HepG2 (cell line): ENCODE results near the gene SPTB. TPM values are rescaled to one million over a fixed set of nuclear protein-coding genes. Genes with fewer than 3 reads are reported as not detected.
A peak's percentile ranks its signal among the peaks of the same experiment; 100 is the strongest.

Experiments used
- ATAC-seq: fragments of 200-7000 bp; cut with Tn5 transposase; 3 replicates; pipeline ENCODE4 v1.9.1; 2020; ENCODE audit warnings: mild to moderate bottlenecking, moderate library complexity
- BruUV-seq: library from RNA; stranded (reverse); fragments of 400-500 nt; replicated peaks from 2 replicates; lab custom pipeline; 2021; lab: Mats Ljungman, UMichigan
- CTCF ChIA-PET: fragments of 300-600 bp; formaldehyde crosslinking; extraction: SDS; loops from one replicate; lab custom pipeline; 2021; ENCODE audit warnings: low total read pairs, inconsistent platforms, low intra/inter-chr PET ratio; lab: Yijun Ruan, JAX
- POLR2A ChIA-PET: fragments of 350-600 bp; sonication (Branson Sonifier 250); formaldehyde crosslinking; loops from one replicate; lab custom pipeline; 2020; ENCODE audit warnings: antibody characterized with exemption, inconsistent platforms; lab: Yijun Ruan, JAX
- DNase-seq: peaks from one replicate; pipeline ENCODE4 v3.0.0-alpha.2; 2015; ENCODE audit warnings: low spot score
- FAIRE-seq: peaks from 3 replicates; lab custom pipeline; 2011; peaks lifted over from hg19 to GRCh38; lab: Jason Lieb, UNC
- H2AFZ ChIP-seq: one replicate; pipeline ENCODE4 v1.6.1; 2011; ENCODE audit warnings: low read length, inconsistent platforms
- H3K27ac ChIP-seq: fragments of 300-600 bp; 3 replicates; pipeline ENCODE4 v1.8.0; 2011; ENCODE audit warnings: mixed run types, mild to moderate bottlenecking, mixed read lengths, low read length, inconsistent platforms; ENCODE audit not compliant: insufficient read depth; ENCODE audit errors: extremely low read length
- H3K27me3 ChIP-seq, 2 experiments: fragments of 200-600 bp in 1 of 2; 2 replicates in 1 of 2; 3 replicates in 1 of 2; pipeline versions ENCODE4 v1.6.0 to v1.8.0; 2011; ENCODE audit warnings: low read length in 2 of 2, mild to moderate bottlenecking in 2 of 2, moderate library complexity in 2 of 2, inconsistent platforms in 1 of 2; ENCODE audit not compliant: insufficient read depth in 2 of 2, control insufficient read depth in 1 of 2
- H3K36me3 ChIP-seq, 2 experiments: fragments of 200-600 bp in 1 of 2; replicated peaks in 1 of 2; 2 replicates in 1 of 2; 3 replicates in 1 of 2; pipeline versions ENCODE4 v1.5.1 to v1.8.0; 2011; ENCODE audit warnings: low read length in 2 of 2, inconsistent platforms in 1 of 2; ENCODE audit not compliant: insufficient read depth in 2 of 2, control insufficient read depth in 1 of 2
- H3K4me1 ChIP-seq: 2 replicates; pipeline ENCODE4 v1.5.1; 2012; ENCODE audit warnings: low read length, inconsistent platforms; ENCODE audit not compliant: insufficient read depth
- H3K4me2 ChIP-seq: 2 replicates; pipeline ENCODE4 v1.6.0; 2011; ENCODE audit warnings: low read depth, low read length, inconsistent platforms
- H3K4me3 ChIP-seq, 3 experiments: fragments of 200-600 bp in 1 of 3; sonication (generic), shearing (Covaris generic) in 1 of 3; replicated peaks in 1 of 3; 2 replicates each; pipeline ENCODE4 v1.5.1; 2011 to 2016; ENCODE audit warnings: low read length in 3 of 3, inconsistent platforms in 2 of 3, low read depth in 2 of 3, mild to moderate bottlenecking in 2 of 3, control low read depth in 1 of 3, mixed read lengths in 1 of 3; ENCODE audit not compliant: insufficient read depth in 1 of 3
- H3K79me2 ChIP-seq: one replicate; pipeline ENCODE4 v1.6.1; 2011; ENCODE audit warnings: low read length, inconsistent platforms; ENCODE audit not compliant: insufficient read depth
- H3K9ac ChIP-seq: 2 replicates; pipeline ENCODE4 v1.6.0; 2011; ENCODE audit warnings: mild to moderate bottlenecking, low read depth, low read length, inconsistent platforms; ENCODE audit not compliant: insufficient read depth
- H3K9me3 ChIP-seq: 2 replicates; pipeline ENCODE4 v1.5.1; 2012; ENCODE audit warnings: mild to moderate bottlenecking, low read length
- H4K20me1 ChIP-seq: 2 replicates; pipeline ENCODE4 v1.6.0; 2011; ENCODE audit warnings: inconsistent platforms, mild to moderate bottlenecking, low read length, moderate library complexity; ENCODE audit not compliant: insufficient read depth
- ATF7 ChIP-seq, 2 experiments: fragments of 450-650 bp in 1 of 2; sonication (generic) in 1 of 2; formaldehyde crosslinking in 1 of 2; IDR thresholded peaks; 2 replicates each; pipeline versions ENCODE4 v1.4.0 to v1.6.1; 2016 to 2020; ENCODE audit warnings: antibody characterized with exemption in 1 of 2, mild to moderate bottlenecking in 1 of 2, missing genetic modification reagents in 1 of 2
- MAF1 ChIP-seq: sonication (generic); formaldehyde crosslinking; IDR thresholded peaks from 2 replicates; pipeline ENCODE4 v1.5.0; 2020; ENCODE audit warnings: missing genetic modification reagents, borderline replicate concordance
- MATR3 ChIP-seq: sonication (generic); formaldehyde crosslinking; IDR thresholded peaks from 2 replicates; pipeline ENCODE4 v1.4.0; 2020; ENCODE audit warnings: missing genetic modification reagents
- PLRG1 ChIP-seq: fragments of 450-650 bp; conservative IDR thresholded peaks from 2 replicates; pipeline ENCODE4 v1.6.1; 2016
- ZBTB3 ChIP-seq: sonication (generic); formaldehyde crosslinking; IDR thresholded peaks from 2 replicates; pipeline ENCODE4 v1.4.0; 2020; ENCODE audit warnings: low read depth, mild to moderate bottlenecking, moderate library complexity, missing genetic modification reagents, borderline replicate concordance
- ZNF564 ChIP-seq: sonication (generic); formaldehyde crosslinking; IDR thresholded peaks from 2 replicates; pipeline ENCODE4 v1.8.1; 2023; ENCODE audit warnings: mild to moderate bottlenecking, missing genetic modification reagents
- WGBS: methylation state at CpG from one replicate; pipeline ENCODE4 v1.1.6; 2017; ENCODE audit warnings: low lambda C conversion rate; 5-methylcytosine and 5-hydroxymethylcytosine counted together
- in situ Hi-C: cut with HindIII; loops from 2 replicates; pipeline ENCODE4 v1.10.0; 2017; ENCODE audit warnings: low pct_unique_long_range_greater_than_20kb; ENCODE audit not compliant: extremely low pct_ligation_motif_present
- intact Hi-C: fragments of 100-400 bp; cut with micrococcal nuclease; formaldehyde crosslinking; loops from one replicate; pipeline ENCODE4 v1.10.0; 2022; ENCODE audit not compliant: unreplicated experiment
- polyA plus RNA-seq, 8 experiments: library from polyadenylated mRNA; depleted of rRNA in 3 of 8; stranded (reverse) in 7 of 8; unstranded in 1 of 8; fragments of >200 nt; fragmentation: Illumina TruSeq in 4 of 8; extraction: Trizol in 4 of 8; gene quantifications; 2 replicates each; pipeline versions ENCODE4 v1.2.1 to v1.2.3, GENCODE V29; 2011 to 2016; ENCODE audit warnings: low read depth in 4 of 8, missing spikeins in 1 of 8, mixed read lengths in 1 of 8; ENCODE audit not compliant: insufficient read depth in 1 of 8
- total RNA-seq, 5 experiments: library from RNA; depleted of rRNA; stranded (reverse); fragments of >200 nt; fragmentation: Illumina TruSeq; extraction: Trizol; gene quantifications; 2 replicates each; pipeline ENCODE4 v1.2.3, GENCODE V29; 2016; ENCODE audit warnings: low read depth in 1 of 5
- TF ChIP-seq, protein P1 (sequence below): sonication (generic); formaldehyde crosslinking; IDR thresholded peaks from 2 replicates; pipeline ENCODE4 v1.5.0; 2020; ENCODE audit warnings: missing genetic modification reagents
- TF ChIP-seq, protein P2 (sequence below): sonication (generic); formaldehyde crosslinking; IDR thresholded peaks from 2 replicates; pipeline ENCODE4 v1.4.0; 2020; ENCODE audit warnings: missing genetic modification reagents
- TF ChIP-seq, protein P3 (sequence below): sonication (generic); formaldehyde crosslinking; IDR thresholded peaks from 2 replicates; pipeline ENCODE4 v1.4.0; 2020; ENCODE audit warnings: missing genetic modification reagents

The SPTB gene
- total and polyA plus RNA-seq, 2 of the 13 experiments (the other 11 are each of a cell fraction or from before 2014, with no cell fraction given), result 0.01 to 0.02 TPM

DNA sequence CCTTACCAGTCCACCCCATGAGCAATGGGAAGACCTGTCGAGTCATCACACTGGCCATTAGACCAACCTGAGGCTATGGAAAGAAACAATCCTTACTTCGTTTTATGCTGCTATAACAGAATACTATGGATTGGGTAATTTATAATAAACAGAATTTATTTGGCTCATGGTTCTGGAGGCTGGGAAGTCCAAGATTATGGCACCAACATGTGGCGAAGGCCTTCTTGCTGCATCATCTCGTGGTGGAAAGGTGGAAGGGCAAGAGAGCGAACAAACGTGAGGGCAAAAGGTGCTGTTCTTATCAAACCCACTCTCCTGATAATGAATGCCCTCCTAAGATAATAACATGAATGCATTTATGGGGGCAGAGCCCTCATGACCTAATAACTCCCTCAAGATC, 9.6 kb upstream of the SPTB start:
- no peak overlapping the region for H3K4me3 ChIP-seq
- H3K27ac ChIP-seq, result no peak overlapping the region
- WGBS, result 27% methylated on average over 6 of the region's 6 CpGs
- H3K9ac ChIP-seq, result no peak overlapping the region
- DNase-seq, result no peak
- no peaks in the 10 kb centered on the region for H4K20me1 ChIP-seq
- no peak for FAIRE-seq
- H3K4me1 ChIP-seq, result no peaks in the 10 kb centered on the region
- H3K79me2 ChIP-seq, result no peaks in the 10 kb centered on the region
- no TSS peak for BruUV-seq
- no peaks in the 10 kb centered on the region for H3K36me3 ChIP-seq
- ChIA-PET CTCF (no interaction called here), POLR2A (no interaction called here)
- no peak for ATAC-seq
- in situ Hi-C loops, result loop anchor here (25.0 kb wide), 1 partner anchor 227 kb away; no protein-coding TSS in a partner anchor
- H3K4me2 ChIP-seq, result no peak overlapping the region
- TF ChIP-seq, protein P1, sequence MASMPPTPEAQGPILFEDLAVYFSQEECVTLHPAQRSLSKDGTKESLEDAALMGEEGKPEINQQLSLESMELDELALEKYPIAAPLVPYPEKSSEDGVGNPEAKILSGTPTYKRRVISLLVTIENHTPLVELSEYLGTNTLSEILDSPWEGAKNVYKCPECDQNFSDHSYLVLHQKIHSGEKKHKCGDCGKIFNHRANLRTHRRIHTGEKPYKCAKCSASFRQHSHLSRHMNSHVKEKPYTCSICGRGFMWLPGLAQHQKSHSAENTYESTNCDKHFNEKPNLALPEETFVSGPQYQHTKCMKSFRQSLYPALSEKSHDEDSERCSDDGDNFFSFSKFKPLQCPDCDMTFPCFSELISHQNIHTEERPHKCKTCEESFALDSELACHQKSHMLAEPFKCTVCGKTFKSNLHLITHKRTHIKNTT (CRISPR knock-in tag), result no peak
- TF ChIP-seq ZNF564 (CRISPR knock-in tag), result peak; percentile 90; the same call in 1 of the 2 replicates
- TF ChIP-seq, all 625 proteins: peak for 1
- intact Hi-C loops, result no loop called here
- Histone ChIP-seq H3K9me3 (no peaks in the 10 kb centered on the region), H3K27me3 (no peaks in the 10 kb centered on the region), H2AFZ (no peak overlapping the region)

DNA sequence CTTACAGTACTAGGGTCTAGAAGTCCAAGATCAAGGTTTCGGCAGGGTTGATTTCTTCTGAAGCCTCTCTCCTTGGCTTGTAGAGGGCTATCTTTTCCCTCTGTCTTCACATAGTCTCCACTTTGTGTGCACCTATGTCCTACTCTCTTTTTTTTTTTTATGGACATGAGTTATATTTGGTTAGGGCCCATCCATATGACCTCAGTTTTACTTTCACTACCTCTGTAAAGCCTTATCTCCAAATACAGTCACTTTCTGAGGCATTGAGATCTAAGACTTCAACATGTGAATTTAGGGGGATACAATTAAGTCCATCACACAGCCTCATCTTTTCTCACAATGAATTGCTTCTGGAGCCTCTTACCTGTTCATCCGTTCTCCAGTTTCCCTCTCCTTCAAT, 5.9 kb upstream of the SPTB start:
- Histone ChIP-seq H4K20me1 (no peaks in the 10 kb centered on the region), H3K79me2 (no peaks in the 10 kb centered on the region), H3K36me3 (no peaks in the 10 kb centered on the region), H3K4me2 (no peak overlapping the region), H2AFZ (no peak overlapping the region), H3K9ac (no peak overlapping the region), H3K4me1 (peaks cover 4% of the 10 kb centered on the region; the same call in 1 of the 2 replicates), H3K27ac (no peak overlapping the region), H3K9me3 (no peaks in the 10 kb centered on the region), H3K27me3 (peaks cover 1 to 16% of the 10 kb centered on the region in 2 experiments; a peak in 4 of 5 replicates), H3K4me3 (no peak overlapping the region)
- TF ChIP-seq MATR3 (no peak), MAF1 (CRISPR knock-in tag) (no peak), ATF7 (IDR thresholded peaks at IDR 0.05) (no peak), ATF7 (CRISPR knock-in tag; IDR thresholded peaks at IDR 0.05) (no peak), PLRG1 (no peak), ZBTB3 (CRISPR knock-in tag) (no peak)
- TF ChIP-seq, protein P2, sequence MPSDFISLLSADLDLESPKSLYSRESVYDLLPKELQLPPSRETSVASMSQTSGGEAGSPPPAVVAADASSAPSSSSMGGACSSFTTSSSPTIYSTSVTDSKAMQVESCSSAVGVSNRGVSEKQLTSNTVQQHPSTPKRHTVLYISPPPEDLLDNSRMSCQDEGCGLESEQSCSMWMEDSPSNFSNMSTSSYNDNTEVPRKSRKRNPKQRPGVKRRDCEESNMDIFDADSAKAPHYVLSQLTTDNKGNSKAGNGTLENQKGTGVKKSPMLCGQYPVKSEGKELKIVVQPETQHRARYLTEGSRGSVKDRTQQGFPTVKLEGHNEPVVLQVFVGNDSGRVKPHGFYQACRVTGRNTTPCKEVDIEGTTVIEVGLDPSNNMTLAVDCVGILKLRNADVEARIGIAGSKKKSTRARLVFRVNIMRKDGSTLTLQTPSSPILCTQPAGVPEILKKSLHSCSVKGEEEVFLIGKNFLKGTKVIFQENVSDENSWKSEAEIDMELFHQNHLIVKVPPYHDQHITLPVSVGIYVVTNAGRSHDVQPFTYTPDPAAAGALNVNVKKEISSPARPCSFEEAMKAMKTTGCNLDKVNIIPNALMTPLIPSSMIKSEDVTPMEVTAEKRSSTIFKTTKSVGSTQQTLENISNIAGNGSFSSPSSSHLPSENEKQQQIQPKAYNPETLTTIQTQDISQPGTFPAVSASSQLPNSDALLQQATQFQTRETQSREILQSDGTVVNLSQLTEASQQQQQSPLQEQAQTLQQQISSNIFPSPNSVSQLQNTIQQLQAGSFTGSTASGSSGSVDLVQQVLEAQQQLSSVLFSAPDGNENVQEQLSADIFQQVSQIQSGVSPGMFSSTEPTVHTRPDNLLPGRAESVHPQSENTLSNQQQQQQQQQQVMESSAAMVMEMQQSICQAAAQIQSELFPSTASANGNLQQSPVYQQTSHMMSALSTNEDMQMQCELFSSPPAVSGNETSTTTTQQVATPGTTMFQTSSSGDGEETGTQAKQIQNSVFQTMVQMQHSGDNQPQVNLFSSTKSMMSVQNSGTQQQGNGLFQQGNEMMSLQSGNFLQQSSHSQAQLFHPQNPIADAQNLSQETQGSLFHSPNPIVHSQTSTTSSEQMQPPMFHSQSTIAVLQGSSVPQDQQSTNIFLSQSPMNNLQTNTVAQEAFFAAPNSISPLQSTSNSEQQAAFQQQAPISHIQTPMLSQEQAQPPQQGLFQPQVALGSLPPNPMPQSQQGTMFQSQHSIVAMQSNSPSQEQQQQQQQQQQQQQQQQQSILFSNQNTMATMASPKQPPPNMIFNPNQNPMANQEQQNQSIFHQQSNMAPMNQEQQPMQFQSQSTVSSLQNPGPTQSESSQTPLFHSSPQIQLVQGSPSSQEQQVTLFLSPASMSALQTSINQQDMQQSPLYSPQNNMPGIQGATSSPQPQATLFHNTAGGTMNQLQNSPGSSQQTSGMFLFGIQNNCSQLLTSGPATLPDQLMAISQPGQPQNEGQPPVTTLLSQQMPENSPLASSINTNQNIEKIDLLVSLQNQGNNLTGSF (CRISPR knock-in tag), result no peak
- TF ChIP-seq, protein P3, sequence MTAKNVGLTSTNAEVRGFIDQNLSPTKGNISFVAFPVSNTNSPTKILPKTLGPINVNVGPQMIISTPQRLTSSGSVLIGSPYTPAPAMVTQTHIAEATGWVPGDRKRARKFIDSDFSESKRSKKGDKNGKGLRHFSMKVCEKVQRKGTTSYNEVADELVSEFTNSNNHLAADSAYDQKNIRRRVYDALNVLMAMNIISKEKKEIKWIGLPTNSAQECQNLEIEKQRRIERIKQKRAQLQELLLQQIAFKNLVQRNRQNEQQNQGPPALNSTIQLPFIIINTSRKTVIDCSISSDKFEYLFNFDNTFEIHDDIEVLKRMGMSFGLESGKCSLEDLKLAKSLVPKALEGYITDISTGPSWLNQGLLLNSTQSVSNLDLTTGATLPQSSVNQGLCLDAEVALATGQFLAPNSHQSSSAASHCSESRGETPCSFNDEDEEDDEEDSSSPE, result no peak
- in situ Hi-C loops, result loop anchor here (25.0 kb wide), 1 partner anchor 223 kb away; no protein-coding TSS in a partner anchor
- DNase-seq (no peak), FAIRE-seq (no peak), ATAC-seq (no peak)
- no TSS peak for BruUV-seq
- ChIA-PET CTCF (no interaction called here), POLR2A (no interaction called here)
- intact Hi-C loops, result no loop called here
- WGBS, result 40% methylated on average over 2 of the region's 2 CpGs
